Eye (tissue), 1 donor: Measurements from ENCODE around the gene PIEZO2.
A peak's percentile ranks its signal among the peaks of the same experiment; 100 is the strongest.

Source experiments
- DNase-seq: peaks from one replicate; pipeline ENCODE4 v3.0.0-alpha.2; 2015

PIEZO2 gene

DNA sequence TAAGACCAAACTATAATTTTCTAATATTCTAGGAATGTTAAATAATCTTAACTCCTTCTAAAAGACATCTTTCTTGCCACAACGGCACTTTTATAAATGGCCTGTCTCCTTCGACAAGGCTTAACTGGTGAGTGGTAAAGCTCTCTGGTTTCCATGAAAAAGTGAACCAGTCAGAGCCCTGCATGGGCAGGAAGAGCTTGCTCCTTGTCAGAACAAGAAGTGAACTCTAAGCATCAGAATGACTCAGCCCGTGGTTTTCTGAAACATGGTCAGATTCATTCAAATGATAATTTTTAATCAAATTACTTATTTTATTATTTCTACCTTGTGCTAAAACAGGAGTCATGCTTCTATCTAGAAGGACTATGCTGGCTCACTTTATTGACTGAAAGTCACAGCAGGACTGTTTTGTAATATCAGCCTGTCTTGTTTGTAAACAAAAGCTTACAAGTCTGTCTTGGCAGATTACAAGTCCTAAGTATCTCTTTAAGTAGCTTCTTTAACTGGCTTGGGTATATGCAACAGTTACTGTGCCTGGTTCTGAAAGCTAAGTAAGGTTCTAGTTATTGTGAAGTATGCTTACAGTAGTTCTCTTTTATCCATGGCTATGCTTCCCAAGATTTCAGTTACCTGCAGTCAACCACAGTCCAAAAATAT is 378.2 kb downstream of the PIEZO2 start:
- no peak for DNase-seq

DNA sequence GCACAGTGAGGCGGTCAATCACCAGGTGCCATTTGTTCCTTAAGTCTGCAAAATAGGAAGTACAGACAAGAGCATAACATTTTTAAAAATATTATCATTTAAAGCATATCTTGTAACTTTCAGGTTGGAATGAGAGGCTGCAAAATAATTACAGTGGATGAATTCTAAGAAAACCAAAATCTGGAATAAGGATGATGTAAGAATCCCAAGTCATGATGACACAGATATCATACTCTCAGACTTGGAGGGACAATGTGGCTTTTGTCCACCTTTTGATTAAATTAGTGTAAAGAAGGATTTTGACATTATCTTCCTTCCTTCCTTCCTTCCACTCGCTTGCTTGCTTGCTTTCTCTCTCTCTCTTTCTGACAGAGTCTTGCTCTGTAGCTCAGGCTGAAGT is 379.1 kb downstream of the PIEZO2 start:
- DNase-seq = no peak

DNA sequence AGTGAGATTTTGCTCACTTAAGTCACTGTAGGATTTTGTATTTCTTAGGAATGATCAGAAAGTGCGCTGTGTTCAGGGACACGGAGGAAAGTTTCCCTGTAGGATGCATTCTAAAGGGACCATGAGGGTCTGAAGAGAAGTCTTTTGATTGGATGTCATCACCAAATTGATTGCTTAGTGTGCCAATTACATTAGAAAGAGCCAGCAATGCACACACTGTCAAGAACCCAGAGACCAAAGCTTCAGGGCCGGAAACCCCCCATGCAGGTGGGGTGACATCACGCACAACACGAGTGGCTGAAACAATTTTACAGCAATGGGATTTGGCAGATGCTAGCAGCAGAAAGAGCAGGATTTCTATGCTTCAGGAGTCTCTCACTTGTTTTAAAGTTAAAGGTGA is 381.1 kb downstream of the PIEZO2 start:
- DNase-seq = no peak

DNA sequence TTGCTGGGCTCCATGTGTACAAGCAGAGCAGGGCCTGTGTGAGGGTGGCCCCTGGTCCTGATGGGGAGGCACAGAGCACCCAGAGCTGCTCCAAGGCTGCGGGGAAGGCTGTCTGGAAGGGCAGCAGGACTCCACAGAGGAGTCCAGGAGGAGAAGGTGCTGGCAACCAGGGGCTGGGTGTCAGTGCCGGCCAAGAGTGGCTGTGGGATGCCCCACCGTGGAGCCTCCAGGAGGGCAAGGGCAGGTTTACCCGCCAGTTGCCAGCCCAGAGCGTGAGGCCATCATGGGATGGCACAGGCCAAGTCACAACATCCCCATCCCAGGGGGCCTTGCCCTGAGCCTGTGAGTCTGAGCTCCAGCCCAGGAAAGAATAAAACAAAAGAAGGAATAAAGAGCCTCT is 381.7 kb downstream of the PIEZO2 start:
- DNase-seq = no peak

DNA sequence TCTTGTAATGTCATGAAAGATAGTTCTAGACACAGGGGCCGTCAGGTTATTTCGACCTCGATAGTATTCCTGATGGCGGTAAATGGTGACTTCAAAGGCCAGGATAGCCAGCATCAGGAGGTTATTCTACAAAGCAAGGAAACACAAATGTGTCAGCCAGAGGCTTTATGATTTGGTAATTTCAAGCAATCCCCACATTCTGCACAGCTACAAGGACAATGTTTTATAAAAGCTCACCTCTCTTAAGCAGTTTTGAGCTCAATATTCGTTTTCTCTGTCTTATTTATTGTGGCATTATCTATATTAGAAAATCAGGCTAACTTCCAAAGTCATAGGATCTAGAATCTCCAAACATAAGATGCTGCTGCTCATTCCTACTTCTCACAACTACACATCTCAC is 388.4 kb downstream of the PIEZO2 start:
- no peak for DNase-seq

DNA sequence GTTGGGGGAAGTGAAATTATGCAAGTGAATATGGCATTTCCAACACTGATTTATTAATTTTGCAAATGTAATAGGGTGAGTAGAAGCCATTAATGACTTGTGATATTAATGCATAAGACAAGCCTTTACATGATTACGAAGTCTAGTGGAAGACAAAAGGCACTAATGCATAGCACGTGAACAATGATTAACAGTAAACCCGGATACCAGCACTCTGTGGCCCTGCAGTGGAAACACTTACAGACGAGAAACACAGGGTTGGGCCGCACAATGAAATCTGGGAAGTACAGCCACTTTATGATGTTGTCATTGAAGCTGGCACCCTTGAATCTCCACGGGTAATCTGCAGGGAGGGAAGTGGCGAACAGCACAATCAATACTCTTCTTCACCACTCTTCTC is 390.1 kb downstream of the PIEZO2 start:
- DNase-seq = peak; percentile 22

DNA sequence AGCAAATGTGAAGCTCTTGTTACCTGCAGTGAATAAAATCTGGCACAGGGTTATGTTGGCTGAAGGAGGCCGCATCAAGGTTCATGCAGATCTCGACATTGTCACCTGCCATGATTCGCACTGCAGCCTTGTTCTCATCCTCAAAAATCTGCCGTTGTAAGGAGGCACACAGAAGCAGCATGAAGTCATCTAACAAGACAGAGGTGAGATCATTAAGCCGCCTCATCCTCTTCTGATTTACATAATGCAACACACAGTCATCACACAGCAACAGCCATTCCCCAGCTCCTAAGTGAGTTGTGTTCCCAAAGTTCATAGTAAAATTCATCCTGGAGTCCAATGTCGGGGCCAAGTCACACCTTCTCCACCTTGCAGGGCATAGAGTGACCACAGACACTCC is 391.4 kb downstream of the PIEZO2 start:
- DNase-seq = no peak

DNA sequence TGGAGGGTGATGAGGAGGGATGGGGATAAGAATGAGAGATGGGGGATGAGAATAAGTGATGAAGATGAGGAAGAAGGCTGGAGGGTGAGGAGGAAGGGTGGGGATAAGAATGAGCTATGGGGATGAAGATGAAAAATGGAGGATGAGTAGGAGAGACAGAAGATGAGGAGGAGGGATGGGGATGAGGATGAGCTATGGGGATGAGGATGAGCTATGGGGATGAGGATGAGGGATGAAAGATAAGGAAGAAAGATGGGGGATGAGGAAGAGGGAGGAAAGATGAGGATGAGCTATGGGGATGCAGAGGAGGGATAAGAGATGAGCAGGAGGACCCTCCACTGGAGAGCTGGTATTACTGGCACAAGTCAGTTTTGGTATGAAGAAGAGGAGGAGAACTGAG is 392.0 kb downstream of the PIEZO2 start:
- DNase-seq = no peak

DNA sequence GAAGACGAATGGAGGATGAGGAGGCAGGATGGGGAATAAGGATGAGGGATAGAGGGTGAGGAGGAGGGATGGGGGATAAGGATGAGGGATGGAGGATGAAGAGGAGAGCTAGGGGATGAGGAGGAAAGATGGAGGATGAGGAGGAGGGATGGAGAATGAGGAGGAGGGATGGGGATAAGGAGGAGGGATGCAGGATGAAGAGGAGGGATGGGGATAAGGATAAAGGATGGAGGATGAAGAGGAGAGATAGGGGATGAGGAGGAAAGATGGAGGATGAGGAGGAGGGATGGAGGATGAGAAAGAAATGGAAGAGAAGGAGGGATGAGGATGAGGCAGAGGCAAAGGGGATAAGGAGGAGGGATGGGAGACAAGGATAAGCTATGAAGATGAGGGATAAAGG is 393.5 kb downstream of the PIEZO2 start:
- DNase-seq = no peak

DNA sequence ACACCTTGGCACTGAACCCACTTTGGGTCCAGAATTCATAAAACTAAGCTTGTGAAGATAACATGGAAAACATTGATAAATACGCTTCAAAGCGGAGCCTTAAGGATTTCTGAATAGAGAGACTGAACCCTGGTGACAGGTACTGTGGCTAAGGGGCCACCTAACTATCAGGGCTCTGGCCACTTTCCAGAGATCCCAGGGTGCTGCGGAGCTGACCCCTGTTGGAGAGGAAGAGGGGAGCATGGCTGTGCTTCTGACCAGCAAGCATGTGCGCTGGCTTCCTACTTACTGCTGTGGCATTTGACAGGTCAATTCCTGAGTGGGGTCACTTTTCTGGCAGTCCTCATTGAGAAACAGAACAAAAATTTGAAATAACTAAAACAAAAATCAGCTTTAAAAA is 395.2 kb downstream of the PIEZO2 start:
- DNase-seq = no peak

DNA sequence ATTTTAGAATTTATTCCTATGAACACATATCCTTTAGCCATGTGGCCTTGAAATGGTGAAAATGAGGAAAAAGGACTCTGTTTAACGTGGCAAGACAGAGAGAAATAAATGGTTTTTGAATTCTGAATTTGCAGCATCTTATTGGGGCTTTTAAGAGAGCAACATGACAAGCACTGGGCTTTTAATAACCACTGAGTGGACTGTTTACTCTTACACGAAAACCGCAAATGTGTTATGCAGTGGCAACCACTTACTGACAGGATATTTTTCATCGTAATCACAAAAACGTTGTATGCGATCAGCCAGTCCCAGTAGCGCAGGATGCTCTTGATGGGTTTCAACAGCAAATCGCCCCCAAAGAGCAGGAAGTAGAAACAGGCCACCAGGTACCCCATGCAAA is 397.0 kb downstream of the PIEZO2 start:
- DNase-seq = no peak

DNA sequence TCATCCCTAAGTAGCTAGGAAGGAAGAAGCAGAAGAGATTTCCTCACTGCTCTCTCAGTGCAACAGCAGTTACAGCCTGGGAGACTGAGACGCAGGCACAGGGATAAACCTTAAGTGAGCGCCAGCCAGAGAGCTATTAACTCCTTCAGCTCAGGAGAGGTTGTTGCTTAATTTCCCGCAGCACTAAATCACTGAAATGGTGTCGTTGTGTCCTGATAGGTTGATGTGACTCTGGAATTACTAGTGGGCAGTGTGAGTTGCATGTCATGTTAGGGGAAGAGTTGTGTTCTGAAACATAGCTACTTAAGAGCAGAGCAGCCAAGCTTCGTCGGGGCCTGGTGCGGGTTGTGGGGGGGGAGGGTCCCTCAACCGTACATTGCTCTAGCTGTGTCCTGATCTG is 397.7 kb downstream of the PIEZO2 start:
- DNase-seq = no peak

DNA sequence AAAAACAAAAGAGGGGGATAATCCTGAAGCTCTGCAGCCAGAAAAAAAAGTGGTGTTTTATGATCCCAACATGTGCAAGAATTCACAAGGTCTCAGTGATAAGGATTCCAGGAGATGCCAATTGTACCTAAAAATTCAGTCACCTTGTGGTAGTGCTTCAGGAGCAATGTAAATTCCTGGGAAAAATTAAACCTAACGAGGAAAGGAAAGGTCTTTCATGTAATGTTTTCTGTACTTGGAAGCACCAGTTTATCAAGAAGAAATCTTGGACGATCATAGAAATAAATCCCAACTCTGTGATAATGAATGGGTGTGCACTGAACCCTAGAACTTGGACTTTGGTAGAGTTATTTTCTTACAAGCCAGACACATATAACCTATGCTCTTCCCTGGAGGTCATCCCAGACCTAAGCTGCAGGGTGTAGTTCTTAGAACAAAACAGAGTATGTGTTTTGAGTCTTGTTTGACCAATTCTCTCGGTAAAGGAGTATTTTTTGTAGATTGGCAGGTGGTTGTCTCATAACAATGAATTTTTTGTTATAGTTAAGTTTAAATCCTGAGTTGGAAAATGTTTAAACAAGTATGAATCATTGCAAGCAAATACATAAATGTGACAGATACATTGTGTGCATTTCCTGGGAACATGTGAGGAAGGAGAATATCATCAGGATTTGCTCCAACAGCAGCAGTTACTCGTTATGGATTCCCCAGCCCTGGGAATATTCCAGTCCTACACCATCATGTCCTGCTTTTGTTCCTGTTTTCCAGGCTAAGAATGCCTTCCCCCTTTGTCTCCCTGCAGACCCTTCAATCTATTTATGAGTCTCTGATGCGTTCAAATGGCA is 399.0 kb downstream of the PIEZO2 start:
- no peak for DNase-seq

DNA sequence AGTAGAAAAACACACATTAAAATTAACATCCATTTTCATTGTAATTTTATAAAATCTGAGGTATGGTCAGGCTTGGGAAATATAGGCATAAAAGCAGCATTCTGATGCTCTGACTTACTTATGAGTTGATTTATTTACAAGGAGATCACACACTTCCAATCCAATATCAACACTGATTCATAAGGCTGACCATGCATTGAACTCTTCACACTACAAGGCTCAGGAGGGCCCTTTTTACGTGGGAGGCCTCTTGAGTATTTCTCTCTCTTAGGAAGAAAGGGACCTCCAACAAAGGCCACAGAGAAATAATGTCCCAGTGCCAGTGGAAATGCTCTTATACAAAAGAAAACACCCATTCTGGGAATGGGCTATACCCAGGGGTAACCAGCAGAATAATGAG is 400.7 kb downstream of the PIEZO2 start:
- DNase-seq = no peak

DNA sequence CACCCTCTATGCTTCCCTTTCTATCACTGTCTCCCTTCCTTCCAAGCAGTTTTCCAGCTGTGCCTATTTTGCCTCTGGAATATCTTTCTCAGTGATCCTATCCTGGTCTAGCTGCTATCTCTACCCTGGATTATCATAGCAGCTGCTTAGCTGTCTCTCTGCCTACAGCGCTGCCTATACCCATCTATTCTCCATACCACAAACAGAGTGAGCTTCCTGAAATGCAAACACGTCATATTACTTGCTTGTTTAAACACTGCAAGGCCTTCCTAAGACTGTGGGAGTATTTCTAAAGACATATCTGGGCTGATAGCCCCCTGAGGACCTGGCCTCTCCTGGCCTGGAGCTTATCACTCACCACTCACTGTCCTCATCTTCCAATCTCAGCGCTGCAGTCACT is 403.4 kb downstream of the PIEZO2 start:
- DNase-seq = no peak

DNA sequence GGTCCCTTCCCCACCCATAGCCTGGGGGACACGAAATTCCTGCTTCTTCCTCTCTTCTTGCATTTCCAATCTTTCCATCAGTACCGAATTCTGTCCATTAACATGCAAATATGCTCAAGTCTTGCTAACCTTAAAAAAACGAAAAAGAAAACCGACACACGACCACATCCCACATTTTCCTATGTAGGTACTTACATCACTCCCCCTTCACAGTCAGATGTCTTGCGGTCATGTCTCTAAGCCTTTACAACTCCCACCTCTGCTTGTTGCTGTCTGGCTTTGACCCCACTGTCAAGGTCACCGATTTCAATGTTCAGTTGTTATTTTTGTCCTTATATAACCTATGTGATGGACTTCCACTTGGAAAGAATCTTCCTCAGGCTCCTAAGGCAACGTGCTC is 404.1 kb downstream of the PIEZO2 start:
- no peak for DNase-seq

DNA sequence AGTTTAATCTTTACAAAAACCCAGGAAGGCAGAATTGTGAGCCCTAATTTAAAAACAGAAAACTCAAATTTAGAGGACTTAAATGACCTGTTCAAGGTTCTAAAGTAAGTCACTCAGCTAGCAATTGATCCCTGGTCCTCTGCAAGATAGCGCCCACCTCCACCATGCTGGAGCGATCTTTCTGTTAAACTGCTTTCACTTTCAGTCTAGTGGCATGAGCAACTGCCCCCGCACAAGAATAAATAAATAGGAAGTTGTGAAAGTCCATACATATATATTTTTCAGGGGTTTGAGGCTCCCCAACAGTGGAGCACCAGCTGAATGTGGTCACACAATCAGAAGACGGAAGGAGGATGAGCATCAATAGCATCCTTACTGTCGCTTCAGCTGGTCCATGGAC is 405.6 kb downstream of the PIEZO2 start:
- DNase-seq = no peak

DNA sequence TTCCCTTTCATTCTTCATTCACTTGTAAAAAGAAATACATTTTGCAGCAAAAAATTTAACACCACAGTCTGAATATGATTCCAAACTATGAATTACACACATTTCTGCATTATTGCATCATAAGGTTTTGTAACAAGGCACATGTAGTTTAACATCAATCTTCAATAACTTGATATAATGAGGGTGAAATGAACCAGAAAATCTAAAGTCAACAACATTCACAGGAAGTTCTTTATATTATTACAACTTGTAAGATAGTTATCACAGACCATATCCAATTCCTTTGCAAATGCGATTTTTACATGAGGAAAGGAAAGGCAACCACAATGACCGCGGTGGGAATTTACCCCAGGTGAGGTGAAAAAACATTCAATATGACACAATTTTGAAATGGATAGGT is 410.2 kb downstream of the PIEZO2 start:
- DNase-seq = no peak

DNA sequence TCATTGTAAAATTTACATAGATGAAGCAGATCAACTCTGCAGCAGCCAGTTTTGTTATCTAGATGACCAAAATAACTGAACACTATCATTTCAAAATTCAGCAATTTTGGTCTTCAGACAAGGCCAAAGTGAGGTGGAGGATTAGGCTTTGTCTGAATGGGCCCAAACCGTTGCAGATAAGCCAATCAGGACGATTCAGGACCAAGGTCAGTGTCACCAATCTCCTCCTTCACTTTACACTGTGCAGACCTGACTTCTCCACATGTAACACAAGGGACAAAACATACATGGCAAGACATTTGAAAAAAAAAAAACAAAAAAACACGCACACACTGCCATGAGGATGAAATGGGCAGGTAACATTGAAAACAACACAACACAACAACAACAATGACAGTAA is 412.4 kb downstream of the PIEZO2 start:
- no peak for DNase-seq

DNA sequence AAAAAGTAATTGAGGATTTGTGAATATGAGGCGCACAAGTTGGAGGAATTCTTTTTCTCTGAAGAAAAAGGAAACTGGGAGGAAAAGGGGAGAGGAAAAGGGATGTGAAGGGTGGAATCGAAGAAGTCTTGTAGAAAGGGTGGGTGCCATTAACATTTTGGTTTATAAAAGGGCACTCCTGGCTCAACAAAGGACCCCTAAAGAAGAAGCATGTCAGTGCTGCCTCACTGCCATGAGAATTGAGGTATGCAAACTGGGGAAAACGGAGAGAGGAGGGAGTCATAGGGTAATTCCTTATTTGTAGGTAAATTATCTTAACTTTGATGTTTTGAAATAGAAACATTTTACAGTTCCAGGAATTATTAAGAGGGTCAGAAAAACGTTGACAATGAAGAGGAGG is 416.4 kb downstream of the PIEZO2 start:
- no peak for DNase-seq

DNA sequence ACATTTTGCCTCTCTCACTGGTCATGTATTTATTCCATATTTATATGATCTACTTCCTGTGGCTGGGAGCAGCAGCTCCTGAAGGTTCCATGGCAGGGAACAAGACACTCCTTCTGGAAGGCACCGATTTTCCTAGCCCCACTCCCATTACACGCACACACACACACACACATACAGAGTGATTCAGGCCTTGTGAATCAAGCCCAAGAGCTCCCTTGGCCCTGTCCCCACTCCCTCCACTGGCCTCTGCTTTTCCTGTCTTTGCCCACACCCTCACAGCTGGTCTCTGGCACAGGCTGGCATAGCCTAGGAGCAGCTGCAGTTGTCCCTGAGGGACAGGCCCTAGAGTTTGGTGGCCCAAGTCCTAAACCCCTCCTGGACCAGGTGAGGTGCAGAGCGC is 421.9 kb downstream of the PIEZO2 start:
- DNase-seq = no peak

DNA sequence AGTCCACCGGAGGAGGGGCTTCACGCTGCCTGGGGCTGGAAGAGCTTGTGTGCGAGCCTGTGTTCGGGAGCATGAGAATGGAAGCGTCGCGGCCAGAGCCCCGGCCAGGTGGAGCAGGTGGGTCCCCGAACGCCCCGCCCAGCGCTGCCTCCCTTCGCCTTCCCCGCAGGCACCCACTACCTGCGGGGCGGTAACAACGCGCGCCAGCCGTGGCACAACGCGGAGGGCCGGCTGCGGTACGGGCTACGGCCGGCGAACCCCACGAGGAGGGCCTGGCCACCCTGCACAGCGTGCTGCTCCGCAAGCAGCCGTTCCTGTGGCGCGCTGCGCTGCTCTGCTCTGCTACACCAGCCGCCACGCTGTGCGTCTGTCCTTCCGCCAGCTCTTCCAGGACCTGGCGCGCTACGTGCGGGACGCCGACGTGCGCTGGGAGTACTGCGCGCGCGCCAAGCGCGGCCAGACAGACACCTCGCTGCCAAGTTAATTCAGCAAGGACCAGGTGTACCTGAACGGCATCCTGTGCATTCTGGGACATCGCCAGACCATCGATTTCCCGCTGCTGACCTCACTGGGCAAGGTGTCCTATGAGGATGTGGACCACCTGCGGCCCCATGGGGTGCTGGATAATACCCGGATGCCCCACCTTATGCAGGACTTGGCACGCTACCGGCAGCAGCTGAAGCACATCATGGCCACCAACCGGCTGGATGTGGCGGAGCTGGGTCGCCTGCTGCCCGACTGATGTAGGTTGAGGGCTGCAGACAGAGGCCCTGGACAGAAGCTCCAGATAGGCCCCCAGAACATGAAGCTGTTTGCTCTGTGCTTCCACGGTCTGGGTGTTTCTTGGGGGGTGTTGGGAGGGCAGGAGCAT is 422.9 kb downstream of the PIEZO2 start:
- no peak for DNase-seq

DNA sequence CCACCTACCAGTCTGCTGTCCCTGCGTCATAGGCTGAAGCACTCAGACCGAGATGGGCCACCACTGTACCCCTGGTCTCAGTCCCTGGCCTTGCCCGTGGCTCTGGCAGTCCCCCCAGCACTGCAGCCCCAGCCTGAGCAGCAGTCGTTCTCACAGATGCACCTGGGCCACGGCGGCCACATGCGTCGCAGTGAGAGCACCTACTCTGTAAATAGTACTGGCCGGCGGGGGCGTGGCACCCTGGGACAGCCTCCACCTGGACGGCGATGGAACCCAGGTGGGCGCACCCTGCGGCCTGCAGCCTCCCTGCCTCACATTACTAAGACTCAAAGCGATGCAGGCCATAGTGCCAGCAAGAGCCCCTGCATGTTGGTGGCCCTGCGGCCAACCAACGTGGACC is 424.7 kb downstream of the PIEZO2 start:
- DNase-seq = no peak

DNA sequence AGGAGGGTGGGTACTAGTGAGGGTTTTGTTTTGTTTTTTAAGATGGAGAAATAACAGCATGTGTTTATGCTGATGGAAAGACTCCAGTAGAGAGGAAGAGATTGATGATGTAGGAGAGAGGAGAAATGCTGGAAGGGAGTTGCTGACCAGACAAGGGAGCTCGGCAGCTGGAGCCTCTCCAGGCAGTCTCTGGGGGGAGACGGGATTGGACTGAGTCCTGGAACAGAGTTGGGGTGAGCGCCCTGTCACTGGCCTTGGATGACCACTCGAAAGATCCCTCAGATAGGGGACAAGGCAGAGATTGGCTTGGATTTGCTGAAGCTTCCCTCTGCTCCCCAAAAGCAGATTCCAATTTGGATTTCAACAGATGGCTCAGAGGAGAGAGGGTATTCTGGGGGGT is 425.9 kb downstream of the PIEZO2 start:
- no peak for DNase-seq
